Keratinocyte (primary cell): Measurements from ENCODE around the gene SNX21. TPM values are rescaled to one million over a fixed set of nuclear protein-coding genes. Genes with fewer than 3 reads are reported as not detected.

Experiments
- DNase-seq: peaks from one replicate; pipeline ENCODE4 v3.0.0-alpha.2; 2011; ENCODE audit warnings: low read depth, missing footprints, low spot score
- FAIRE-seq: peaks from 2 replicates; lab custom pipeline; 2011; peaks lifted over from hg19 to GRCh38; lab: Jason Lieb, UNC
- H2AFZ ChIP-seq: 2 replicates; pipeline ENCODE4 v1.6.0; 2012; ENCODE audit warnings: low read length, control low read depth, inconsistent platforms; ENCODE audit not compliant: control insufficient read depth
- H3K27ac ChIP-seq: 2 replicates; pipeline ENCODE4 v1.5.1; 2011; ENCODE audit warnings: low read length; ENCODE audit not compliant: control insufficient read depth, insufficient read depth
- H3K27me3 ChIP-seq: 3 replicates; pipeline ENCODE4 v1.6.0; 2011; ENCODE audit warnings: low read length; ENCODE audit not compliant: control insufficient read depth, insufficient read depth; ENCODE audit errors: extremely low read depth
- H3K36me3 ChIP-seq, 2 experiments: 2 replicates in 1 of 2; 3 replicates in 1 of 2; pipeline ENCODE4 v1.5.1; 2011; ENCODE audit warnings: low read length in 2 of 2, mild to moderate bottlenecking in 1 of 2; ENCODE audit not compliant: control insufficient read depth in 2 of 2, insufficient read depth in 2 of 2; ENCODE audit errors: extremely low read depth in 1 of 2
- H3K4me1 ChIP-seq: 3 replicates; pipeline ENCODE4 v1.5.1; 2011; ENCODE audit warnings: low read length; ENCODE audit not compliant: control insufficient read depth, insufficient read depth; ENCODE audit errors: extremely low read depth
- H3K4me2 ChIP-seq: 3 replicates; pipeline ENCODE4 v1.6.0; 2011; ENCODE audit warnings: low read depth, low read length; ENCODE audit not compliant: control insufficient read depth, insufficient read depth; ENCODE audit errors: extremely low read depth
- H3K4me3 ChIP-seq, 3 experiments: fragments of 200-600 bp in 1 of 3; sonication (generic) in 1 of 3; 2 replicates in 2 of 3; 3 replicates in 1 of 3; pipeline ENCODE4 v1.5.1; 2011 to 2016; ENCODE audit warnings: low read length in 3 of 3, mild to moderate bottlenecking in 3 of 3, control low read depth in 2 of 3, inconsistent platforms in 1 of 3, low read depth in 1 of 3, mixed read lengths in 1 of 3, mixed run types in 1 of 3, moderate library complexity in 1 of 3; ENCODE audit not compliant: control insufficient read depth in 2 of 3, insufficient read depth in 2 of 3; ENCODE audit errors: extremely low read depth in 1 of 3
- H3K79me2 ChIP-seq: 2 replicates; pipeline ENCODE4 v1.6.0; 2012; ENCODE audit warnings: low read length; ENCODE audit not compliant: control insufficient read depth, insufficient read depth
- H3K9ac ChIP-seq: 3 replicates; pipeline ENCODE4 v1.6.0; 2011; ENCODE audit warnings: low read length; ENCODE audit not compliant: control insufficient read depth, insufficient read depth; ENCODE audit errors: extremely low read depth
- H3K9me1 ChIP-seq: 3 replicates; pipeline ENCODE4 v1.6.0; 2011; ENCODE audit warnings: low read length; ENCODE audit not compliant: control insufficient read depth, insufficient read depth; ENCODE audit errors: extremely low read depth
- H3K9me3 ChIP-seq: 2 replicates; pipeline ENCODE4 v1.5.1; 2012; ENCODE audit warnings: low read depth, low read length; ENCODE audit not compliant: control insufficient read depth
- H4K20me1 ChIP-seq: 3 replicates; pipeline ENCODE4 v1.6.0; 2011; ENCODE audit warnings: low read length; ENCODE audit not compliant: control insufficient read depth, insufficient read depth; ENCODE audit errors: extremely low read depth
- EZH2 ChIP-seq: IDR thresholded peaks from one replicate; pipeline ENCODE4 v1.6.1; 2012; ENCODE audit warnings: inconsistent platforms, mild to moderate bottlenecking, low read length, moderate library complexity
- dilution Hi-C: fragments of 300-500 bp; cut with MboI; formaldehyde crosslinking; loops from one replicate; pipeline ENCODE4 v1.7.0; 2020; ENCODE audit warnings: low sequenced_read_pairs; ENCODE audit not compliant: extremely low pct_ligation_motif_present
- polyA plus RNA-seq, 5 experiments: library from polyadenylated mRNA; depleted of rRNA in 3 of 5; stranded (reverse) in 3 of 5; stranded (forward) in 1 of 5; unstranded in 1 of 5; fragments of >200 nt; gene quantifications; 1 replicate in 1 of 5; 2 replicates in 3 of 5; 3 replicates in 1 of 5; pipeline versions ENCODE4 v1.2.1 to v1.2.3, GENCODE V29; 2011 to 2012; ENCODE audit warnings: missing spikeins in 2 of 5, low read depth in 1 of 5, low replicate concordance in 1 of 5
- TF ChIP-seq, protein P1 (sequence below), 3 experiments: IDR thresholded peaks in 1 of 3; conservative IDR thresholded peaks in 1 of 3; optimal IDR thresholded peaks in 1 of 3; 2 replicates in 2 of 3; 3 replicates in 1 of 3; pipeline versions ENCODE3 to v1.5.1; 2011; ENCODE audit warnings: low read length in 3 of 3, mild to moderate bottlenecking in 3 of 3, moderate library complexity in 2 of 3, control low read depth in 1 of 3, inconsistent platforms in 1 of 3; ENCODE audit not compliant: insufficient read depth in 2 of 3; ENCODE audit errors: extremely low read depth in 1 of 3

SNX21 gene
- polyA plus RNA-seq, 1 donor (not counting 4 experiments of a cell fraction or from before 2014, with no cell fraction given): 5.2 TPM

DNA sequence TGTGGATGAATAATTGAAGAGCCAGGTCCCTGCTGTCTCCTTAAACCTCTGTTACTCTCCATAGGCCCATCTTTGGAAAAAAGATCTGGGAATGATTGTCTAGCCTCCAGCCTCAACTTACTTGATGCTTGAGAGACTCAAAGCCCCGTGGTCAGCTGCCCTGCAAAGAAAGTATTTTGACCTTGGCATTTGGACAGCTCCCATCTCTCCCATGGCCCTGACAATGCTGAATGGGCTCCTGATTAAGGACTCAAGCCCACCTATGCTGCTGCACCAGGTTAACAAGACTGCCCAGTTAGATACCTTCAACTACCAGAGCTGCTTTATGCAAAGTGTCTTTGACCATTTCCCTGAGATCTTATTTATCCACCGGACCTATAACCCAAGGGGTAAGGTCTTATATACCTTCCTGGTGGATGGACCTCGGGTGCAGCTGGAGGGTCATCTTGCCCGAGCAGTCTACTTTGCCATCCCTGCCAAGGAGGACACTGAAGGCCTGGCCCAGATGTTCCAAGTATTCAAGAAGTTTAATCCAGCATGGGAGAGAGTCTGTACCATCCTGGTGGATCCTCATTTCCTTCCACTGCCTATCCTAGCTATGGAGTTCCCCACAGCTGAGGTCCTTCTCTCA, 49.0 kb downstream of the SNX21 start:
- FAIRE-seq: no peak

DNA sequence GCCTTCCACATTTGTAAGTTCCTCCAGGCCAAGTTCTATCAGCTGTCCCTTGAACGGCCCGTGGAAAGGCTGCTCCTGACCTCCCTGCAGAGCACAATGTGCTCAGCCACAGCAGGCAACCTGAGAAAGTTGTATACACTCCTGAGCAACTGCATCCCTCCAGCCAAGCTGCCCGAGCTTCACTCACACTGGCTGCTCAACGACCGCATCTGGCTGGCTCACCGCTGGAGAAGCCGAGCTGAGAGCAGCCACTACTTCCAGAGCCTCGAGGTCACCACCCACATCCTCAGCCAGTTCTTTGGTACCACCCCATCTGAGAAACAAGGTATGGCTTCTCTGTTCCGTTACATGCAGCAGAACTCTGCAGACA, 49.5 kb downstream of the SNX21 start:
- H3K27ac ChIP-seq: no peak overlapping the region
- no peak for FAIRE-seq
- no peak overlapping the region for H2AFZ ChIP-seq
- peaks cover 11 to 13% of the 10 kb centered on the region in 2 experiments for H3K36me3 ChIP-seq
- DNase-seq: no peak
- no peak overlapping the region for H3K4me2 ChIP-seq
- TF ChIP-seq EZH2: no peak
- TF ChIP-seq, protein P1, sequence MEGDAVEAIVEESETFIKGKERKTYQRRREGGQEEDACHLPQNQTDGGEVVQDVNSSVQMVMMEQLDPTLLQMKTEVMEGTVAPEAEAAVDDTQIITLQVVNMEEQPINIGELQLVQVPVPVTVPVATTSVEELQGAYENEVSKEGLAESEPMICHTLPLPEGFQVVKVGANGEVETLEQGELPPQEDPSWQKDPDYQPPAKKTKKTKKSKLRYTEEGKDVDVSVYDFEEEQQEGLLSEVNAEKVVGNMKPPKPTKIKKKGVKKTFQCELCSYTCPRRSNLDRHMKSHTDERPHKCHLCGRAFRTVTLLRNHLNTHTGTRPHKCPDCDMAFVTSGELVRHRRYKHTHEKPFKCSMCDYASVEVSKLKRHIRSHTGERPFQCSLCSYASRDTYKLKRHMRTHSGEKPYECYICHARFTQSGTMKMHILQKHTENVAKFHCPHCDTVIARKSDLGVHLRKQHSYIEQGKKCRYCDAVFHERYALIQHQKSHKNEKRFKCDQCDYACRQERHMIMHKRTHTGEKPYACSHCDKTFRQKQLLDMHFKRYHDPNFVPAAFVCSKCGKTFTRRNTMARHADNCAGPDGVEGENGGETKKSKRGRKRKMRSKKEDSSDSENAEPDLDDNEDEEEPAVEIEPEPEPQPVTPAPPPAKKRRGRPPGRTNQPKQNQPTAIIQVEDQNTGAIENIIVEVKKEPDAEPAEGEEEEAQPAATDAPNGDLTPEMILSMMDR (optimal IDR thresholded peaks at IDR 0.05 in 1 of 3, IDR thresholded peaks at IDR 0.05 in 1 of 3, conservative IDR thresholded peaks at IDR 0.05 in 1 of 3; ENCODE audit: extremely low read depth in 1 of 3, insufficient read depth in 2 of 3, low read length in 3 of 3): no peak
- H3K79me2 ChIP-seq: peaks cover 15% of the 10 kb centered on the region
- no peak overlapping the region for H3K9ac ChIP-seq
- no peaks in the 10 kb centered on the region for H4K20me1 ChIP-seq
- no peaks in the 10 kb centered on the region for H3K9me1 ChIP-seq
- peaks cover 10% of the 10 kb centered on the region for H3K4me1 ChIP-seq
- no peaks in the 10 kb centered on the region for H3K27me3 ChIP-seq
- no peaks in the 10 kb centered on the region for H3K9me3 ChIP-seq
- H3K4me3 ChIP-seq: no peak overlapping the region
- dilution Hi-C loops: no loop called here

More for the DNA sequence above, 49.0 kb downstream of the SNX21 start:
- TF ChIP-seq EZH2: no peak
- TF ChIP-seq, protein P1 (optimal IDR thresholded peaks at IDR 0.05 in 1 of 3, IDR thresholded peaks at IDR 0.05 in 1 of 3, conservative IDR thresholded peaks at IDR 0.05 in 1 of 3; ENCODE audit: extremely low read depth in 1 of 3, insufficient read depth in 2 of 3, low read length in 3 of 3): no peak
- Histone ChIP-seq H3K4me2 (no peak overlapping the region), H3K9me1 (no peaks in the 10 kb centered on the region), H3K4me3 (no peak overlapping the region), H3K27ac (no peak overlapping the region), H3K9me3 (no peaks in the 10 kb centered on the region), H4K20me1 (no peaks in the 10 kb centered on the region), H3K36me3 (peaks cover 11 to 13% of the 10 kb centered on the region in 2 experiments), H3K4me1 (peaks cover 10% of the 10 kb centered on the region), H3K27me3 (no peaks in the 10 kb centered on the region), H3K79me2 (peaks cover 15% of the 10 kb centered on the region), H3K9ac (no peak overlapping the region), H2AFZ (no peak overlapping the region)
- no peak for DNase-seq
- dilution Hi-C loops: no loop called here
